Activated T-helper 1 cell treated with Interleukin-2 at 50 U/mL for 16 hours (primary cell): ENCODE results near the gene GLRB.
"Not testable (repeated sequence)": the region's sequence is repeated elsewhere in the genome, so short reads cannot be mapped to it uniquely, and the experiment has no call there.

ENCODE experiments used
- DNase-seq: peaks from one replicate; pipeline ENCODE4 v3.0.0-alpha.2; 2020; ENCODE audit warnings: low read depth

The GLRB gene

DNA sequence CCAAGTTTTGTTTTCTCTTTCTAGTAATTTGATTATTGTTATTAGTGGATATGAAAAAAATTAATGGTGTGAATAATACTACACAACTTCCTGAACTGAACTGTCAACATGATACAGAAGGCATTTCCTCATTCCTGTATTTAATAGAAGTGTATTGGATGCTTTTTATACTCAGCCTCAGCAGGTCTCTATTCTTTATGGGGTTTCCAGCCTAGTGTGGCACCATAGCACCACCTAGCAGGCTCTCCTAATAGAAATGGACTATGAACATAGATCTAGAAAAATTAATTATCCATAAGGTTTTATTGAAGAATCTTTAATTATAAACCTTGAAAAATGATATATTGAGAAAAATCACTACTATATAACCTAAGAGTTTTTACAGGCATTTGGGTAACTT is 52.4 kb downstream of the GLRB start:
- DNase-seq = no peak

DNA sequence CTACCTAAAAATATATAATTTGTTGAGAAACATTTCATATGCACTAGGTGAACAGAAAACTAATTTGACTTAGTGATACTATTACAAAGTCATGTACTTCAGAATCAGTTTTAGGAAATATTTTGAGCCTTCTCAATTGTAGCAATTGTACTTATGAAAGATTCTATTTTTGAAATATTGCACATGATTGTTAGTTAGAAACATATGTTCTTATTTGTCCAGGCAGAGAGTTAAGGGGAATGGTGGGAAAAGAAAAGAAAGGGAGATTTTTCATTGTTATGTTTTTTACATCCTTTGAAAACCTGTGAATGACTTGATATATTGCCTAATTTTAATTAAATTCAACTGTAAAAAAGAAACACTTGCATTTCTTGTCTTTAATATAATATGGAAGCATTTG is 66.0 kb downstream of the GLRB start:
- no peak for DNase-seq

DNA sequence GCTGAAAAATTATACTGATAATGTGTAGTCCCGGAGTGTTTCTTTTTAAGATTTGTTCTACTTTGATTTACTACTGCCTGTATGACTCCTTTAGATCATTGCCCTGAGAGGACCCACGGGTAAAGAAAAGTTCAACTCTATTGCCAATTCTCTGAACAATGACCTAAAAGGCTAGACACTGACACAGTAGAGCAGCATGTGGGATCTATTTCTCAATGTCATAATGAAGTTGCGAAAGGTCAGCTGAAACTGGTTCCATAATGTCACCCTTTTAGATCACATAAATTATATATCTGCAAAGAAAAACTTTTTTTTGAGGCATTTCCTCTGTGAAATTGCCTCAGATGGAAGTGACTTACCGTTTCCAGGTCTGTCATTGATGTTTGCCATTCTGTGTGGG is 67.4 kb downstream of the GLRB start:
- DNase-seq = no peak

DNA sequence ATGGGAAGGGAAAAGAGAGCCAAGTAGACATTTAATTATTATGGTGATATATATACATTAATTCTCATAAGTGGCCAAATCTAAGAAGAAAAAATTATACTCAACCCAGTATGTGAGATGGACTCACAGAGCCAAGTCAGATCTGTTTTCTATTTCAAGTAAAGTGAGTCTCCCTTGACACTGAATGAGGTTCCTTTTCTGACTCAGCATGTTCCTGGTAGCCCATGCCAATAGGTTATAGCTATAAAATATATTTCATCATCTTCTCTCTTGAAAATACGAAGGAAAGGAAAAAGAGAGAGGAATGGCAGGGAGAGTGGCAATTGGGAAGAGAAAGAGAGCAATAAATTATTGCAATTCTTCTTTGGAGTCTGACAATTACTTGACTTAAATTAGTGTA is 75.8 kb downstream of the GLRB start:
- DNase-seq = no peak

DNA sequence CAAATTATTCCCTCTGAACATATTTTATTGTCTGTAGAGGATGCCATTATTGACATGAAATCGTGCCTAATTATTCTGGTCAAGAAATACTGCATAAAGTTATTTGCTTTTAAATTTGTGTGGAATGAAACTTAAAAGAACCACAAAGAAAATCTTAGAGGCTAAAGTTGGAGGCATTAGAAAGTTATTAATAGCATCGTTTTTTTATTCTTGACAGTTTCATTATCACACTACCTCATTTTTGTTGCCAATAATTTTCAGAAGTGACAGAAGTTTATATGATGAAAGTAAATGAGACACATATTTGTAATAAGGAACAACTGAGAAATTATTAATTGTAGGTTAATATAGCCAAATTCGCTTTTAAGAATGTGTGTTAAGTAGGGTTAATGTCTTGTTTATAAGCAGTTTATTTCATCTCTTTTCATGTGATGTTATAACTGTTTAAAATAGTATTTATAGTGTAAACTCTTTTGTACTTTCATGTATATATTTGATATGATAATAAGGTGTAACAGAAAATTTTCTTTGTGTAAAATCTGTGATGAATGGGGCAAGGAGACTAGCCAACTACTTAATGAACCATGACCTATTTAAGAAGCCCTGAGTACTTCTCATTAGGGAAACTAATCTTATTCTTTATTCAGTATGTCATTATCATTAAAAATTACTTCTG is 90.1 kb downstream of the GLRB start:
- DNase-seq = no peak

DNA sequence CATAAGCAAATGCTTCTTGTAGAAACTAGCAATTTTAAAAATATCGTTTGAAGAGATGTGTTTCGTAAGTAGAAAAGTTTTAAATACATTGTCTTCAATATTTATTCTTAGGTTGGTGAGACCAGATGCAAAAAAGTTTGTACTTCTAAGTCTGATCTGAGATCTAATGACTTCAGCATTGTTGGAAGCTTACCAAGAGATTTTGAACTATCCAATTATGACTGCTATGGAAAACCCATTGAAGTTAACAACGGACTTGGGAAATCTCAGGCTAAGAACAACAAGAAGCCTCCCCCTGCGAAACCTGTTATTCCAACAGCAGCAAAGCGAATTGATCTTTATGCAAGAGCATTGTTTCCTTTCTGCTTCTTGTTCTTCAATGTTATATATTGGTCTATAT is 94.4 kb downstream of the GLRB start:
- no peak for DNase-seq

DNA sequence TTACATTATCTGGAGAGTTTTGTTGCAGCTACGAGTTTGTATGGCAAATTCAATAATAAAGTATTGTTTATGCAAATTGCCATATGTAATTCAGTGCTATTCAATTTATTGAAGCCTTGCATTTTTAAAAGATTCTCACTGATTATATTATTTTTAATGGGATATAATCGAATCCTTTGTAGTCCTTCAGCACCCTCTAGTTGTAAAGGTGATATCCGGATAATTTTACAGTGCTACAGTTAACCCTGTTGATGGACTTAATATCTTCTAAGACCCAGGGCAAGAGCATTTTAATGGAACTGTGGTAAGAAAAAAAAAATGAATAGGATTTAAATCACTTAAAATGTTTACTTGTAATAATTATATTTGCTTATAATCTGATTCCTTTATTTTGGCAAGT is 96.1 kb downstream of the GLRB start:
- no peak for DNase-seq

DNA sequence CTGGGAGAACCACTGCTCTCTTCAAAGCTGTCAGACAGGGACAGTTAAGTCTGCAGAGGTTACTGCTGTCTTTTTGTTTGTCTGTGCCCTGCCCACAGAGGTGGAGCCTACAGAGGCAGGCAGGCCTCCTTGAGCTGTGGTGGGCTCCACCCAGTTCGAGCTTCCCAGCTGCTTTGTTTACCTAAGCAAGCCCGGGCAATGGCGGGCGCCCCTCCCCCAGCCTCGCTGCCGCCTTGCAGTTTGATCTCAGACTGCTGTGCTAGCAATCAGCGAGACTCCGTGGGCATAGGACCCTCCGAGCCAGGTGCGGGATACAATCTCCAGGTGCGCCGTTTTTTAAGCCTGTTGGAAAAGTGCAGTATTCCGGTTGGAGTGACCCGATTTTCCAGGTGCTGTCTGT is 104.3 kb downstream of the GLRB start:
- DNase-seq = not testable (repeated sequence)

DNA sequence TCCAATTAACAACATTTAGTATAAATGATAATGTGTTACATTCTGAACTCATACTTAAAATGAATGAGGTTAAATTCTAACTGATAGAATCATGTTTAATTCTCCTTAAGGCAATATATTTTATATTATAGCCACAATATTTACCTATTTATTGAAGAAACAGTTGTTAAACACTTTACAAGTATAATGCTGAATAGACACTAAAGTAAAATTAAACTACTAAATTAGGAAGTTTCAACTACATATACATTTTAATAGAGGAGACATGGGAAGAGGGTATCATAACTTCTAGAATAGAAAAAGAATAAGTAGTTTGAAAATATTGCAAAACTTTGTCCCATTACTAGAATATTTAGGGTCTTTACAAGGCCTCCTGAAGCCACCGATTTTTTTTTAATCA is 108.3 kb downstream of the GLRB start:
- DNase-seq = no peak

DNA sequence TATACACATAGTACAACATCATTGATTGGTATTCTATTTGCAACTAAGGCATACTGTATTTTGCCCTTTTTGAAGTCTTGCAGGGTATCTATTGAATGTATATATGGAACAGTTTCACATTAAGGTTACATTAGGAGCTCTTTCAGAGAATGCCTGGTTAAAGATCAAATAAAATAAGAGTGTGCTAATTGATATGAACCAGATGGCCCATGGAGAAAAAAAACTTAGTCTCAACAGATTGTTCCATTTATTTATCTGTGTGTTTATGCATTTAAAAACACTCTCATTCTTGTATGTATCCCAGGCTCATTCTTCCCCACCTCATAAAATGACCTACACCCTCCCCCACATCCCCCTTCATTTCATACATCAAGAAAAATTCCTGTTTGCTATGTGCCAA is 109.4 kb downstream of the GLRB start:
- DNase-seq = no peak

DNA sequence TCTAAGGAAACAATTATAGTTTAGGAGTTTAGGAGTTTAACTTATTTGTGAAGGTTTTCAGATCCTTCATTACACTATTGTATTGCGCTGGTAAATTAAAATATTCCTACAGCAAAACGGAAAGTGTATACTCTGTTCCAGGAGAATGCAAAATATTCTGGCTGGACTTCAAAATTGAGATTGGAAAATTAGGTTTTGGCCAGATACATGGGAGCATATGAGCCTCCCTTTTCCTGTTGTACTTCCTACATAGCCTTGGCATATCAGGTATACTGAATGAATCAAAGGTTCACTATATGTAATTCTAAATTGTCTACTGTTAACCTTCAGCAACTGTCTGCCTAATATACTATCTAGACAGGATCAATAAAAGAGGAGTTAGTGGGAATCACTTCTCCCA is 119.4 kb downstream of the GLRB start:
- DNase-seq = no peak

DNA sequence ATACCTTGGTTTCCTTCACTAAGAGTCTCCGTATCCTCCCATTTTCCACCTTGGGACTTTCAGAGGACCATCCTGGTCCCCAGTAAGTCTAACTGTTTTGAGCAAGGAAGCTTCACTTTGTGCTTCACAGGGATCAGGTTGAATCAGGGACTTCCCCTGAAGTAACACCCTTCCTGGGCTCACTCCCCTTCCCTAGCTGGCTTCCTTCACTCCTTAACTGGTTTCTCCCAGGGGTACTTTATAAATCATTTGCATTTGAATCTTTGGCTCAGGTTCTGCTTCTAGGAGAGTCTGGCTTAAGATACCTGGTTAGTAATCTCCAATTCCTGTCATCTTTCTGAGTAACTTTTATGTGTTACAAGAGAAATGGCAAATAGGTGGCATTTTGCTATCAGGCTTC is 120.1 kb downstream of the GLRB start:
- DNase-seq = no peak

DNA sequence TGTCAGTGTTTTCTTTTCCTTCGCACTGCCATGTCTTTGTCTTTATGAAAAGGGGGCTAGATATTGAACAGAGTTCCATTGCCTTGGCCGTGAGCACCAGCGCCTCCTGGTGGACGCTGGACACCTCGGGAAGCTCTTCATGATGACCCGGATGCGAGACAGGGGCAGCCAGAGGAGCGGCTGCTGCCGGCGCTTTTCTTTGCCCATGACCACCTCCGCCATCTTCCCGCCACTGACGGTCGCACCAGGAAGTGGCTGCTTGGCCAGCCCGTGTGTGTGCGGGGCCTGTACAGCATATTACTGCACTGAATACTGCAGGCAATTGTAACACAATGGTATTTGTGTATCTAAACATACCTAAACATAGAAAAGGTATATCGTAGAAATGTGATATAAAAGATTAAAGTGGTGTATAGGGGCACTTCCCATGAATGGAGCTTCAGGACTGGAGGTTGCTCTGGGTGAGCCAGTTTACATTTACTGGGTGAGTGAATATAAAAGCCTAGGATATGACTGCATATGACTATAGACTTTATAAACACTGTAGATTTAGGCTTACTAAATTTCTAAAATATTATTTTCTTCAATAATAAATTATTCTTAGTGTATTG is 128.8 kb downstream of the GLRB start:
- DNase-seq = no peak

DNA sequence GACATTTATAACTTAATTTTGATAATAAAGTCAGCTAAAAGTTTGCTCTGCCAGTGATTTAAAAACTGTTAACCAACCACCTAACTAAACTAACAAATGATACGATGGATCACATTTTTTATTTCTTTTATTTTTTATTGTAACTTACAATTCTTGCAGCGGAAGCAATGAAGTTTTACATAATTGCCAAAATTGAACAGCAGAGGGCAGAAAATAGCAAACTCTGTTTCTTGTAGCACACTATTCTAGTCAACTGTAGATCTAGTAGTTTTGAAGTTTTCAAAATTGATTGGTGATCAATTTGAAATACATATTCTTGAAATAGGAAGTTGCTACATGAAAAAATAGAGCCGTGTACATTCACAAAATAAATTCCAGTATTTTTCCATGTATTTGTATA is 141.8 kb downstream of the GLRB start:
- DNase-seq = no peak

DNA sequence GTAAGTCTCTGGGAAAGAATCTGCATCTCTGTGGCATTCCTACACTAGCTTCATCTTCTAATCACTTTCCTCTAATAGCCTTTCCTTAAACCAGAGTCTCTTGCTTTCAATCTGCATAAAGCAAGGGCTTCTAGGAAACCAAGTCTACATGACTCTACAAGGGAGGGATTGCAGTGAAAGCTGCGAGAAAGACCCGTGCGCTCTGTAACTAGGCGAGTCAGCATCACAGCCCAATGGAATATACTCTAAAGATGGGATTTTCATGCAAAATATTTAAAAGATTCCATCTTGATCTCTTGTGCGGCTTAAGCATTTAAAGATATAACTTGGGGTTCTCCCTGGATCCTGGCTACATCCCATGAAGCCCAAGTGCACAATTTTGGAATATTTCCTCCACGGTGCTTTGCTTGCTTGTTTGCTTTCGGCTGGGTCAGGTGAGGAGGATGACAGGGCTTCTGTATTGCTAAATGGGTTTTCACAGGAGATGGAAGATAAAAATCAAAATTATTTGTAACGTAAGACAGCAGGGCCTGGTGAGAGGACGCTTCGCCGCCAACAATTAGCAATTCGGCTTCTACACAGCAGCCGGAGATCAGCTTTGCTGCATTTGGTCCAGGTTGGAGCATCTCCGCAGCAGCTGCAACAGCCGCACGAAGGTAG is 143.9 kb downstream of the GLRB start:
- no peak for DNase-seq

DNA sequence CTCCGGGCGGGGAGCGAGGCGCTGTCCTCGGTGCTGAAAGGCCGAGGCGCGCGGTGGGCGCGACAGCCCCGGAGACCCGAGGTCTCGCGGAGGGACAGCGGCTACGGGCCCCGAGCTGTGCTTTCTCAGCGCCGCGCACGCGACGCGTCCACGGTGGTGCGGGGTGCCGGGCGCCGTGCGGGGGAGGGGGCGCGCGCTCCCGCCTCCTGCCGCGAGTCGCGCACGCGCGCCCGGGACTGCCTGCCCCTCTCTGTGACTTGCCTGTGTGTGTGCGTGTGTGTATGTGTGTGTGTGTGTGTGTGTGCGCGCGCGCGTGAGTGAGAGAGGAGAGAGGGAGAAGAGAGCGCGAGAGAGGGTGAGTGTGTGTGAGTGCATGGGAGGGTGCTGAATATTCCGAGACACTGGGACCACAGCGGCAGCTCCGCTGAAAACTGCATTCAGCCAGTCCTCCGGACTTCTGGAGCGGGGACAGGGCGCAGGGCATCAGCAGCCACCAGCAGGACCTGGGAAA is 144.5 kb downstream of the GLRB start, which contains the start of gene GRIA2:
Gene GRIA2 (plus strand): TSS at position 358 of the 511 bp plus-strand sequence. CDS start 315 bp downstream, outside the sequence.
- no peak for DNase-seq

DNA sequence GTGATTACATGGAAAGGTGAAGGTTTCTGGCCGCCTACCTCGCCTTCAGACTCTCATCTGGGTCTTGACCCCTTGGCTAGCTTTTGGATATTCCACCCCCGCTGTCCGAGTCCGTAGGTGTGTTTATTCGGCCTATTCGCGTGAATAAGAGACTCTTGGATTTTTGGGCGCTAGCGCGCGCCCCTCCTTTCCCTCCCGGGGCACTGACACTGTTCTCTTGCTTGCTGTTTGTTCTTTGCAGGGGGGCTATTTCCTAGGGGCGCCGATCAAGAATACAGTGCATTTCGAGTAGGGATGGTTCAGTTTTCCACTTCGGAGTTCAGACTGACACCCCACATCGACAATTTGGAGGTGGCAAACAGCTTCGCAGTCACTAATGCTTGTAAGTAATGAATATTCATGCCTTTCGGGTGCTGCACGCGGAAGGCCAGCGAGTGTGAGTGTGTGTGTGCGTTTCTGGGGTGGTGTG is 145.5 kb downstream of the GLRB start:
- no peak for DNase-seq
